NCI-H187 treated with DMSO at 0.1 percent for 48 hours (cell line): ENCODE results near the gene DCAF6.

Experiments
- DNase-seq: peaks from one replicate; lab custom pipeline; 2025; lab: John Stamatoyannopoulos, UW

DCAF6 gene

DNA sequence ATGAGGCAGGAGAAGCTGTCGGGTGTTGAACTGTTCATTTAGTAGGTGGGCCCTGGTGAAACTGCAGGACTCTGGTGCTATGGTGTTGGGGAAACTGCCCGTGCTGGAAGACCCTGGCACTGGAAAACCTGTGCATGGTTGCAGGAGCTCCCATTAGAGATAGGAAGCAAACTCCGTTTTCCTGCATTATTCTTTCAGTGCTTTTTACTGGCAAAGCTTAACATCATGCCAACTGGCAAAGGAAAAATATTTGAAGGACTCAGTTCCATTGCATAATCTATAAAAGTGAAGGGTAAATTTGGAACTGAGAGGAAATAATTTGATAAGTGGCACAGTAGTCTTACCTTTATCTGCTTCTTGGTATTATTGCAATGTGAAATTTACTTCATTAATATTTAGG is 32.1 kb downstream of the DCAF6 start:
- DNase-seq, result no peak

GRCh38 chr1:167973832-167974231 is 37.3 kb downstream of the DCAF6 start:
- DNase-seq, result no peak

GRCh38 chr1:167974698-167975097 is 38.2 kb downstream of the DCAF6 start:
- no peak for DNase-seq

GRCh38 chr1:167977245-167977644 is 40.8 kb downstream of the DCAF6 start:
- no peak for DNase-seq

GRCh38 chr1:167981933-167982332 is 45.5 kb downstream of the DCAF6 start:
- no peak for DNase-seq

DNA sequence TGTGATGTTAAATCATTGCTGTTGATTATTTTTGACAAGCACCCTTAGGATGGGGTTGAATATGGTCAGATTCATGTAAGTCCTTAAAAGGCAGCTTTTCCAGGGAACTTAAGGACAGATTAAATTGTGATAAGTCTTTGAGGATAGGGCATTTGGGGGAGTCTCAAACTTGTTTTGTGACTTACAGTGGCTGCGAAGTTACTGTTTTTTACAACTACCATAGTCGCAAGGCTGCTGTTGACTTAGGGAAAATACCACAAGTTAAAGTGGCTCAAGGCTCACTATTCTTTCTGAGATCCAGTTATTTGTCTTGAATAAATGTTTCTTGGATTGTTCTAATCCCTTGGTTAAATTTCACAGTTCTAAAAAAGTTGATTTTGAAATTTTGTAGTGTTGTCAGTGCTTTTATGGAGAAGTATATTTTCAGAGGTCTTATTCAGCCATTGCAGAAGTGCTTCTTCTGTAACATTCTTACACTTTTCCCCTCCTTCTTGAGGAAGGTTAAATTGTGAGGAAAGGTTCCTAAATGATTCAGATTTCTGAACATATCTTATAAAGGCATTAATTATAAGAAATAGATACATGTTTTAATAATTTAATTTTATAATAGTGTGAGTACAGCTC is 47.4 kb downstream of the DCAF6 start:
- DNase-seq, result no peak

DNA sequence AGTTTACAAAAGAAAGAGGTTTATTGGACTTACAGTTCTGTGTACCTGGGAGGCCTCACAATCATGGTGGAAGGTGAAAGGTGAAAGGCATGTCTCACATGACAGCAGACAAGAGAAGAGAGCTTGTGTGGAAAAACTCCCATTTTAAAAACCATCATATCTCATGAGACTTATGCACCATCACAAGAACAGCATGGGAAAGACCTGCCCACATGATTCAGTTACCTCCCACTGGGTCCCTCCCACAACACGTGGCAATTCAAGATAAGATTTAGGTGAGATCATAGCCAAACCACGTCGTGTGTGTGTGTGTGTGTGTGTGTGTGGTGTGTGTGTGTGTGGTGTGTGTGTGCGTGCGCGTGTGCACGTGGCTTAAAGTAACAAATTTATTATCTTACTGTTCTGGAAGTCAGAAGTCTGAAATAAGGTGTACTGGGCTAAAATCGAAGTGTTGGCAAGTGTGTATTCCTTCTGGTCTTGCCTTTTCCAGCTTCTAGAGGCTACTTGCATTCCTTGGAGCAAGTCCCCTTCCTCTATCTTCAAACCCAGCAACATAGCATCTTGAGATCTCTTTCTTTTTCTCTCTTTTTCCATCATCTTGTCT is 48.5 kb downstream of the DCAF6 start:
- DNase-seq, result no peak

- no peak for DNase-seq
These were observed 50.7 kb downstream of the DCAF6 start for GRCh38 chr1:167987174-167987573.

DNA sequence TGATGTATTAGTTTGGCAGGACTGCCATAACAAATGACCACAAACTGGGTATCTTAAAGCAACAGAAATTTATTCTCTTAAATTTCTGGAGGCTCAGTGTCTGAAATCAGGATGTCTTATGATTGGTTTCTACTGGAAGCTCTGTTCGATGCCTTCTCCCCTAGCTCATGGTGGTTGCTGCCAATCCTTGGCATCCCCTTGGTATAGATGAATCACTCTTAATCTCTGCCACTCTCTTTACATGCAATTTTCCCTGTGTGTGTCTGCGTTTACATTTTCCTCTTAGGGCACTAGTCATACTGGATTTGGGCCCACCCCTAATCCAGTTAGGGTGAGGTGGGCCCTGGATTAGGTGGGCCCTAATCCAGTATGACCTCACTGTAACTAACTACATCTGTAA is 55.1 kb downstream of the DCAF6 start:
- DNase-seq, result no peak

- DNase-seq, result no peak
These were observed 57.2 kb downstream of the DCAF6 start for GRCh38 chr1:167993720-167994119.

- DNase-seq, result no peak
These were observed 58.1 kb downstream of the DCAF6 start for GRCh38 chr1:167994560-167994959.

DNA sequence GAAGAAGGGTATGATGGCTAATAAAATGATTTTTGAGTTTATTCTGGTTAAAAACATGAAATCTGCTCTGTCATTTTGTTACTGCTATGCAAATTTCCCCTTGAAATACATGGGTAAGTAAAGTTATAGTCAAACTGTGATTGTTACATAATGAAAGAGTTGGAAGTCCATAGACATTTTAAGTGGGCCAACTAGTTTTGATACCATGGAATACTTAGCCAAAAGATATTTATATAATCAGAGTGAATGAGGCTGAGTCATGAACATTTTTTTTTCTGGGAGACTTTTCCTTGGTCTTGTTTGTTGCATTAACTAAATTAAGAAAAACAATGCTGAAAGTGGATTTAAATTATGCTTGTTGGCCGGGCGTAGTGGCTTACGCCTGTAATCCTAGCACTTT is 58.6 kb downstream of the DCAF6 start:
- no peak for DNase-seq

DNA sequence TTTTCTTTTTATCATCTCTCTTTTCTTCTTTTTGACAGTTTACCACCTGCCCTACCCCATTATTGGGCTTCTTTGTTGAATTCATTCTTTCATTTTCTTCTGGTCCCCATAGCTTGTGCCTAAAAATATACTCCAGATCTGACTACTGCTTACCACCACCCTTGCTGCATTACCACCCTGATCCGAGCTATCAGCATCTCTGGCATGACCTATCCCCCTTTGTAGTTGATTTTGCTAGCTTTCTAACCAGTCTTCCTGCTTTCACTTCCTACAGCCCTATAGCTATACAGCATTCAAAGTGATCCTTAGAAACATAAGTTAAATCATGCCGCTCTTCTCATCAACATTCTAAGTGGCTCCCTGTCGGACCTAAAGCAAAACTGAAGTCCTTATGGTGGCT is 59.8 kb downstream of the DCAF6 start:
- DNase-seq, result no peak

DNA sequence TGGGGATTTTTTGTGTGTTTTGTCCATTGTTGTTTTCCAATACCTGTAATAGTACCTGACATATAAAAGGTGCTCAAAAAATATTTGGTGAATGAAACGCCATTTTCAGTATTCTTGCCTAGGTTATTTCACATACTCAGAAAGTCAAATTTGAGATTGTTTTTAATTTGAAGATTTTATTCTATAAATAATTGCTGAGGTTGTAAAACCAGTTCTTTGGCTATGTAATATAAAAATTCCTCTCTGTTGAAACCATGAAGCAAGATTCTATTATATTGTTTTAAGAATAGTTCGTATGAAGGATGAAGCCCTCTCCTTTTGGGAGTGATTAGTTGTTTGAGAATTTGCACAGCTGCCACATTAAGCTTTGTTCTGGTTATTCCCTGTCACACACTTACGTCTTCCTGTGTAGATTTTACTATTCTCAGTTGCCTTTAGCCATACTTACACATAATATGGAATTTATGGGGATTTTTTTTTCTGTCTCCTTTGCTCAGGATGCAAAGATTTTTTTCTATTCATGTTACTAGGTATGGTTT is 60.6 kb downstream of the DCAF6 start:
- DNase-seq, result no peak

DNA sequence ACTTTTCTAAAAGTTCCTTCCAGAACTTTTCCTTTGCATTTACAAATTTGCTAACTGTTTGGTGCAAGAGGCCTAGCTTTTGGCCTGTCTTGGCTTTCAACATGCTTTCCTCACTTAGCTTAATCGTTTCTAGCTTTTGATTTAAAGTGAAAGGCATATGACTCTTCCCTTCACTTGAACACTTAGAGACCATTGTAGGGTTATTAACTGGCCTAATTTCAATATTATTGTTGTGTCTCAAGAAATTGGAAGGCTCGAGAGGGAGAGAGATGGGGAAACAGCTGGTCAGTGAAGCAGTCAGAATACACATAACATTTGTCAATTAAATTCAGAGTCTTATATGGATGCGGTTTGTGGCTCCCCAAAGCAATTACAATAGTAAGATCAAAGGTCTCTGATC is 63.4 kb downstream of the DCAF6 start:
- no peak for DNase-seq

GRCh38 chr1:168000656-168001055 is 64.2 kb downstream of the DCAF6 start:
- no peak for DNase-seq

- DNase-seq, result no peak
These were observed 64.7 kb downstream of the DCAF6 start for GRCh38 chr1:168001213-168001612.

DNA sequence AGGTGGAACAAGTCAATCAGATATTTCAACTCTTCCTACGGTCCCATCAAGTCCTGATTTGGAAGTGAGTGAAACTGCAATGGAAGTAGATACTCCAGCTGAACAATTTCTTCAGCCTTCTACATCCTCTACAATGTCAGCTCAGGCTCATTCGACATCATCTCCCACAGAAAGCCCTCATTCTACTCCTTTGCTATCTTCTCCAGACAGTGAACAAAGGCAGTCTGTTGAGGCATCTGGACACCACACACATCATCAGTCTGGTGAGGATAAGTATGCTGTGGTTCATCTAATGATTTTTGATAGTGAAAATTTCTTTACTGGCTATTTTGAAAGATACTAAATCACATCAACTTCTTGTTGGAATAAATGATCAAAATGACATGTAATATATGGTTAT is 68.0 kb downstream of the DCAF6 start:
- no peak for DNase-seq

- no peak for DNase-seq
These were observed 69.0 kb downstream of the DCAF6 start for GRCh38 chr1:168005529-168005928.

DNA sequence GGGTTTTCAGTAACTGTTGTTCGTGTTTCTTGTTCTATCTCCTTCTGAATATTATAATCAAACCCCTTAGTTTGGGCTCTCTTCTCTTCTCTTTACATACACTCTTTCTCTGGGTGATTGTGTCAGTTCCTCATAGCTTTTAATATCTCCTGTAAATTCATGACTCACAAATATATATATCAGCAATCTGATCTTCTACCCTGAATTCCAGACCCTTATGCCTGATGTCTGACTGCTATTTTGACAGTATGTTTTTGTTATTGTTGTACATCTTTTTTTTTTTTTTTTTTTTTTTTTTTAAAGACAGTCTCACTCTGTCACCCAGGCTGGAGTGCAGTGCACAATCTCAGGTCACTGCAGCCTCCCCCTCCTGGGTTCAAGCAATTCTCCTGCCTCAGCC is 71.2 kb downstream of the DCAF6 start:
- DNase-seq, result no peak

DNA sequence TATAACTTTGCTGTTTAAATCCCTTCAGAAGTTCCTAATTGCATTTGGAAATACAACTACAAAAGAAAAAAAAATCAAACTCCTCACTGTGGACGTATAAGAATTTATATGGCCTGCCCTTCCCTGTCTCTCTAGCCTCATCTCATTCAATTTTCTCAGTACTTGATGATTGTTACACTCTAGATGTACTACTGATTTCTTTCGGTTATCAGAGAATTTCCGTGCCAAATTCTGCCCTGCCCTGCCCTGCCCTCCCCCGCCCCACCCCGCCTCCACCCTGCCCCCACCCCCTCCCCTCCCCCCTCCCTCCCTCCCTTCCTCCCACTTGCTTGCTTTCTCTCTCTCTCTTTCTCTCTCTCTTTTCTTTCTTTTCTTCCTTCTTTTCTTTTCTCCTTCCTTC is 72.1 kb downstream of the DCAF6 start:
- DNase-seq, result no peak

DNA sequence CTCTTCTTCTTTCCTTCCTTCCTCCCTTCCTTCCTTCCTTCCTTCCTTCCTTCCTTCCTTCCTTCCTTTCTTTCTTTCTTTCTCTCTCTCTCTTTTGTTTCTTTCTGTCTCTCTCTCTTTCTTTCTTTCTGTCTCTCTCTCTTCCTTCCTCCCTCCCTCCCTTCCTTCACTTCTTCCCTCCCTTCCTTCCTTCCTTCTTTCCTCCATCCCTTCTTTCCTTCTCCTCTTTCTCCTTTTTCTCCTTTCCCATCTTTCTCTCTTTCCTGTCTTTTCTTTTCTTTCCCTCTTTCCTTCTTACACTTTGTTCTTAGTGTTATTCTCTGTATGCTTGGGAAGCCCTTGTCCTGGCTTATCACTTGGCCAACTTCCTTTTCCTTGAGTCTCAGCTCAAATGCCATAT is 72.8 kb downstream of the DCAF6 start:
- DNase-seq, result no peak

GRCh38 chr1:168019407-168019806 is 82.9 kb downstream of the DCAF6 start:
- DNase-seq, result no peak

GRCh38 chr1:168031198-168031597 is 94.7 kb downstream of the DCAF6 start:
- no peak for DNase-seq
